GM19324 (cell line): ENCODE measurements around the gene VSIG10L2.

Experiments
- ATAC-seq: cut with Tn5 transposase; IDR thresholded peaks from one replicate; pipeline ENCODE4 v1.9.1; 2021; ENCODE audit warnings: mild to moderate bottlenecking, moderate library complexity; ENCODE audit not compliant: unreplicated experiment, low FRiP score

VSIG10L2 gene

DNA sequence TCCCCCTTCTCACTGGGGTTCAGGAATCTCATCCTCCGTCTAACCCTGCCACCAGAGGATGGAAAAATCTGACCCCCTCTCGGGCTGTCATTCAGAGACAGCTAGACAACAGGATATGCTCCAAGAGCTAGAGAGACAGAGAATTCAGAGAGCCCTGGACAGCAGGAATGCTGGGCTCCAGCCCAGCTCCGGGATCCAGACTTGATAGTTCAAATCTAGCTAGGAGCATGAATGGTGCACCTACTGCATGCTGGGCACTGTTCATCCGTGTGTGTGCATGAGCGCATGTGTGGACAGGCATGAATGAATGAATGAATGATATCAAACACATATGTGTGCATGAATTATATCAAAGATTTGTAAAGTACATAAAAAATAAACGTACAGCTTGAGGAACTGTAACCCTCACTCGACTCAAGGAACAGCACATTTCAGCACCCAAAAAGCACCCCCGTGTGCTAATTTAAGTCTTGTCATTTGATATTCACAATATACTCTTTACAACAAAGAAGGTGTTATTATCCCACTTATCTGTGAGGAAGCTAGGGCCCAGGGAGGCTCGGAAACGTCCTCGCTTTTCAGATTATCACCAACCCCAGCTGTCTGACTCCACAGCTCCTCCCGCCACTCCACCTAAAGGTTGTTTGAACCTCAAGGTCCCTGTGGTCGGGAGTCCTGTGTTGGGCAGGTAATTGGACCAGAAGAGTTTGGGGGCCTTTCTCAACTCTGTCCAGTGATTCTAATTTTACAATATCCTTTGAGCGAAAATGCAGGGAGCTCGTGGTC, 640 bp upstream of the VSIG10L2 start:
- ATAC-seq: no peak

GRCh38 chr11:125946712-125947418, 1.0 kb downstream of the VSIG10L2 start:
- ATAC-seq: no peak

GRCh38 chr11:125947419-125948277, 1.8 kb downstream of the VSIG10L2 start:
- no peak for ATAC-seq

DNA sequence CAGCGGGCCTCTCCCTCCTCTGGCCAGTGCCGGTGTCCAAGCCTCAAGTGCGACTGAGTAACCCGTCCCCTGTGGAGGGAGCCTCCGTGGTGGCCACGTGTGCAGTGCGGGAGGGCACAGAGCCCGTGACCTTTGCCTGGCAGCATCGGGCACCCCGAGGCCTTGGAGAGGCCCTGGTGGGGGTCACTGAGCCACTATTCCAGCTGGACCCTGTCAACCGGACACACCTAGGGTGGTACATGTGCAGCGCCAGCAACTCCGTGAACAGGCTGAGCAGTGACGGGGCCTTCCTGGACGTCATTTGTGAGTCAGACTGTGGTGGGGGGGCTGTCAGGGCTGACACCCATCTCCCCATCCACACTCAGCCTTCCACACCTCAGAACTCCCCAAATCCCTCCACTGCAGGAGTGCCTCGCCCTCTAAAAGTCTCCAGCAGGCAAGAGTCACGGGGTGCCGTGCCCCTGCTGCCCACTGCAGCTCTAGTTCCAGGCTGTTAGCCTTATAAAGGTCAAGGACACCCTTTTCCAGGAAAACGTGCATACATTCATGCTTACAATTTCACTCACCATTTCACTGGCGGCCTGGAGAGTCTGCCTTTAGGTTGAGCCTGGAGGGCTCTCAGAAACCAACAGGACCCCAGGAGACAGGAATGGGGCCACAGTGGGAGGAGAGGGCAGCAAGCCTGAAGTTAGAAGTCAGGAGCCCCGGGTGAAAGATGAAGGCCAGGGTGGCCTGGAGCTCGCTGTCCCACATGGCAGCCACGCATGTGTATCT, 2.6 kb downstream of the VSIG10L2 start:
- ATAC-seq: no peak

DNA sequence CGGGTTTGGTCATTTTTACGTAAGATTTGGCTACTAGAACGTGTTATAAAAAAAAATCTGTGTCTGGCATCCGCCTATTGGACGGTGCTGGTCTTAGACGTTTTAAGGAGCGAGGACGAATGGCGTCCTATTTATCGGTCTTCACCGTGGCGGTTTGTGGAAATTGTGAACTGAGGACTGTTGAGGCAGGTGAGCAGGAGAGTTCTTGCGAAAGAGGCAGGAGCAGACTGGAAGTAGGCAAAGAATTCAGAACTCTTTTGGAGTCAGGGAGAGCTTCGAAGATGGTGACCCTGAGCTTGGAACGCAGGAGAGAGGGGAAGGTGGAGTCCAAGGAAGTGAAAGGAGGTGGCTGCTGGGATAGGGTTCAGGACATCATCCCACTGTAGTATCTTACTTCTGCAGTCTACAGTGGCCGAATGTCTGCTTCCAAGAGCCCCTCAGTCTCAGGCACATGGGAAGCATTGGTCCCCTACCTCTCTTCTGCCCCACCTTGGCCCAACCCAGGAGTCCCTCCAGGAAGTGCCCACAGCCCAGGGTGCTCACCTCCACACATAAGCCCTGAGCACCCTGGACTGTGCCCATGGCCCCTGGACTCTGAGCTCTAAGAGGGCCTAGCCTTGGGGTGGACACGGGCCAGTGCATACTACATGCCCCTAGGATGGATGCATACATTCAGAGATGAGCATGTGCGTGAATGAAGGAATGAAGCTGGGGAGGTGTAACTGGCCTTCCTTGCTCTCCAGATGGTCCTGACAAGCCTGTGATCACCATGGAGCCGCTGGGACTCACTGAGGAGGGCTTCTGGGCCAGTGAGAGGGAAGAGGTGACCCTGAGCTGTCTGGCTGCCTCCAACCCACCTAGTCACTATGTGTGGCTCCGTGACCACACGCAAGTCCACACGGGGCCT, 3.7 kb downstream of the VSIG10L2 start:
- ATAC-seq: no peak

DNA sequence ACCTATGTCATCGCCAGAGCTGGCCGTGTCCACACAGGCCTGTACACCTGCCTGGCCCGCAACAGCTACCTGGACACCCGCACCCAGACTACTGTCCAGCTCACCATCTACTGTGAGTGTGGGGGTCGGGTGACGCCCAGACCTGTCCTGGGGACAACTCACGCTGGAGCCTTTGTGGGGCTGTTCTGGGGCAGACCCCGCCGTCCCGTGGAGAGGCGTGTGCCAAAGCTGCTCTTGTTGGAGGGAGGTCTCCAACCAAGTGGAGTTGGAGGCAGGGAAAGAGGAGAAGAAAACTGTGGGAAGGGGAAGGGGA, 4.3 kb downstream of the VSIG10L2 start:
- no peak for ATAC-seq

- ATAC-seq: no peak
These were observed 5.1 kb downstream of the VSIG10L2 start for GRCh38 chr11:125950696-125951651.

DNA sequence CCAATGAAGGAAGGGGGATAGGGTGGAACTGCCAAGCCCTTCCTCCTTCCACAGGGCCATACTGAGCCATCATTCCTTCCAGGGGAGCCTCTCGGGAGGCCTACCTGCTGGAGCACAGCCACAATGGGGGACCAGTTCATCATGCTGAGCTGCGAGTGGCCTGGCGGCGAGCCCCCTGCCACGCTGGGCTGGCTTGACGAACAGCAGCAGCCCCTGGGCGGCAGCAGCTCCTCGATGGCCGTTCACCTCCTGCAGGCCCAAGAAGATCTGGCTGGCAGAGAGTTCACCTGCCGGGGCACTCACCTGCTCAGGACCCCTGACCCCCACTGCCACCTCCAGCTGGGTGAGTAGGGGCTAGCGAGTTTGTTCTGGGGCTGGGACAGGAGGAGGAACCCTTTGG, 5.9 kb downstream of the VSIG10L2 start:
- ATAC-seq: no peak

GRCh38 chr11:125952559-125952958, 6.7 kb downstream of the VSIG10L2 start:
- ATAC-seq: no peak

GRCh38 chr11:125952973-125953372, 7.1 kb downstream of the VSIG10L2 start:
- no peak for ATAC-seq

DNA sequence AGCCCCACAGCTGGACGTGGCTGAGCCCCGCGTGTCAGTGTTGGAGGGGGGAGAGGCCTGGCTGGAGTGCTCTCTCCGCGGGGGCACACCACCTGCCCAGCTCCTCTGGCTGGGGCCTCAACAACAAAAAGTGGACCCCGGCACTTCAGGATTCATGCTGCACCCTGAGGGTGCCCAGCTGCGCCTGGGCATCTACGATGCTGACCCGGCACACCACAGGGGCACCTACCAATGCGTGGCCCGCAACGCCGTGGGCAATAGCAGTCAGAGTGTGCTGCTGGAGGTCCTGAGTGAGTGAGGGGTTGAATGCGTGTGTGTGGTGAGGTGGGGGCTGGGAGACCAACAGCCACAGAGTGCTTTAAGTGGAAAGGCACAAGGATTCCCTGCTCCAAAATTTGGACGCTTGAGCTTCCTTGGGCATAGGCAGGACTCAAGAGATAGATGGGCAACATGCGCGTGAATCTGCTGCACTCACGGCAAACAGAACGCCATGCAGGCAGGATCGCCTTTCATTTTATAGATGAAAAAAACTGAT, 7.6 kb downstream of the VSIG10L2 start:
- ATAC-seq: no peak

DNA sequence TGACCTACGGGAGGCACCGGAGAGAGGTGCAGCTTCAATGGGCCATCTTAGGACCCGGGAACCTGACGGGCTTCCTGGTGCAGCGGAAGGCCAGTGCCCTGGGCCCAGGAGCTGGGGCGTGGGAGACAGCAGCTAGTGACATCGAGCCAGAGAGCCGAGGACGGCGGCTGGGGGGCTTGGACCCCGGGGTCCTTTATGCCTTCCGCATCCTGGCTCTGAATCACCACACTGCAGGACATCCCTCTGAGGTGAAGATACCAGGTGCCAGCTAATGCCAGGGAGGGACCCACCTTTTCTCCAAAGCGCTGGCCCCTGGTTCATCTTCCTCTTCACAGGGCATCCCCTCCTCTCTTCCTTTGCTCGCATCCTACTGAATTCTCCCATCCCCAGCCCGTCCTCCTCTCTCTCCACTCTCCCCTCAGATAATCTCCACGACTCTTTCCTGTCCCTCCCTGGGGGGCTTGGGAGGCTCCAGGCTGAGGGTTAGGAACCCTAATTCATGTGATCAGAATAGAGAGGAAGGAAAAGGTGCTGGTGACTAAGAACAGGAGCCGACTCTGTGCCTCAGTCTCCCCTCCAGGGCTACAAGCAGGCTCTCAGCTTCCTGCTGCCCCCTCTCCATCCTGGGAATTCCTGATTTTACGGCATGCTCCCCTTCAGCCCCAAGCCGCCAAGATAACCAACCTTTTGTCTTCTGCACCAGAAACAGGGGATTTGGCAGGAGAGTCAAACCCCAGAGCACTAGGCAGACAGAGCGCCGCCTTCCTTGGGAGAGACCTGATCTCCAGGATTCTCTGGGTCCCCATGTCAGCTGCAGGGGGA, 8.5 kb downstream of the VSIG10L2 start:
- ATAC-seq: no peak

- ATAC-seq: no peak
These were observed 9.2 kb downstream of the VSIG10L2 start for GRCh38 chr11:125954945-125955640.

- ATAC-seq: no peak
These were observed 10.0 kb downstream of the VSIG10L2 start for GRCh38 chr11:125955856-125956255.

GRCh38 chr11:125956391-125957134, 10.7 kb downstream of the VSIG10L2 start:
- no peak for ATAC-seq
